ENCODE results near the gene L3MBTL3.

- no peak for TF ChIP-seq POLR2A (IDR thresholded peaks at IDR 0.05; ENCODE audit: low read length)
- no peak for TF ChIP-seq GATA1 (IDR thresholded peaks at IDR 0.05; ENCODE audit: low read depth, low read length)
Observed at GRCh38 chr6:130009146-130009545, 9.2 kb upstream of the L3MBTL3 start.
